IMR-90 (cell line): ENCODE measurements around the gene ZSCAN30. TPM values are rescaled to one million over a fixed set of nuclear protein-coding genes. Genes with fewer than 3 reads are reported as not detected.

Source experiments
- ATAC-seq: fragments of 200-7000 bp; cut with Tn5 transposase; 2 replicates; pipeline ENCODE4 v1.9.1; 2020; ENCODE audit warnings: low read depth, mild to moderate bottlenecking, moderate library complexity
- BruUV-seq: library from RNA; stranded (reverse); fragments of 400-500 nt; replicated peaks from 2 replicates; lab custom pipeline; 2021; lab: Mats Ljungman, UMichigan
- CTCF ChIA-PET: fragments of 300-600 bp; formaldehyde crosslinking; extraction: SDS; loops from one replicate; lab custom pipeline; 2021; ENCODE audit warnings: antibody characterized with exemption; lab: Yijun Ruan, JAX
- POLR2A ChIA-PET: fragments of 300-600 bp; sonication (Branson Sonifier 250); formaldehyde crosslinking; loops from one replicate; lab custom pipeline; 2022; ENCODE audit warnings: antibody characterized with exemption; ENCODE audit not compliant: unreplicated experiment; lab: Charles Lee
- DNase-seq: peaks from one replicate; pipeline ENCODE4 v3.0.0; 2013
- H2AFZ ChIP-seq: replicated peaks from 2 replicates; pipeline ENCODE3; 2013; ENCODE audit warnings: low read length, mild to moderate bottlenecking; ENCODE audit not compliant: poor library complexity
- H2AK5ac ChIP-seq: 2 replicates; pipeline ENCODE4 v1.6.1; 2013; ENCODE audit warnings: low read depth, low read length, inconsistent platforms
- H2AK9ac ChIP-seq: replicated peaks from 2 replicates; pipeline ENCODE3; 2013; ENCODE audit warnings: mild to moderate bottlenecking, low read depth, low read length, moderate library complexity; ENCODE audit not compliant: poor library complexity
- H2BK120ac ChIP-seq: 2 replicates; pipeline ENCODE4 v1.6.1; 2013; ENCODE audit warnings: low read depth, low read length, inconsistent platforms
- H2BK15ac ChIP-seq: 3 replicates; pipeline ENCODE4 v1.6.1; 2013; ENCODE audit warnings: low read depth, low read length, inconsistent platforms
- H2BK20ac ChIP-seq: 2 replicates; pipeline ENCODE4 v1.6.1; 2013; ENCODE audit warnings: low read depth, mild to moderate bottlenecking, inconsistent platforms, low read length, moderate library complexity
- H2BK5ac ChIP-seq: 2 replicates; pipeline ENCODE4 v1.6.1; 2013; ENCODE audit warnings: mild to moderate bottlenecking, low read depth, low read length, inconsistent platforms; ENCODE audit not compliant: poor library complexity, severe bottlenecking
- H3K14ac ChIP-seq: replicated peaks from 2 replicates; pipeline ENCODE4 v1.6.1; 2013; ENCODE audit warnings: low read depth, low read length, inconsistent platforms
- H3K18ac ChIP-seq: 2 replicates; pipeline ENCODE4 v1.6.1; 2013; ENCODE audit warnings: low read depth, low read length, control low read depth
- H3K23ac ChIP-seq: 2 replicates; pipeline ENCODE4 v1.6.1; 2013; ENCODE audit warnings: low read depth, low read length, inconsistent platforms
- H3K27ac ChIP-seq: 2 replicates; pipeline ENCODE4 v1.5.1; 2013; ENCODE audit warnings: mild to moderate bottlenecking, control low read depth, low read length; ENCODE audit not compliant: insufficient read depth
- H3K27me3 ChIP-seq: 2 replicates; pipeline ENCODE4 v1.6.1; 2013; ENCODE audit warnings: low read length; ENCODE audit not compliant: control insufficient read depth, insufficient read depth
- H3K36me3 ChIP-seq: 2 replicates; pipeline ENCODE4 v1.6.1; 2013; ENCODE audit warnings: low read length, mixed read lengths; ENCODE audit not compliant: control insufficient read depth, insufficient read depth
- H3K4ac ChIP-seq: 2 replicates; pipeline ENCODE4 v1.6.1; 2013; ENCODE audit warnings: low read depth, low read length, inconsistent platforms
- H3K4me1 ChIP-seq: 2 replicates; pipeline ENCODE4 v1.6.1; 2013; ENCODE audit warnings: low read length, mixed read lengths; ENCODE audit not compliant: control insufficient read depth, insufficient read depth
- H3K4me2 ChIP-seq: 2 replicates; pipeline ENCODE4 v1.6.1; 2013; ENCODE audit warnings: low read depth, mild to moderate bottlenecking, control low read depth, low read length, moderate library complexity
- H3K4me3 ChIP-seq: 2 replicates; pipeline ENCODE4 v1.5.1; 2013; ENCODE audit warnings: low read depth, mild to moderate bottlenecking, control low read depth, low read length, moderate library complexity; ENCODE audit not compliant: insufficient read depth
- H3K56ac ChIP-seq: 2 replicates; pipeline ENCODE4 v1.6.1; 2013; ENCODE audit warnings: low read length, inconsistent platforms; ENCODE audit not compliant: insufficient read depth; ENCODE audit errors: extremely low read depth
- H3K79me1 ChIP-seq, 2 experiments: 2 replicates each; pipeline ENCODE4 v1.6.1; 2013; ENCODE audit warnings: low read length in 2 of 2, inconsistent platforms in 1 of 2, low read depth in 1 of 2
- H3K9ac ChIP-seq: 2 replicates; pipeline ENCODE4 v1.6.1; 2013; ENCODE audit warnings: low read depth, low read length, control low read depth
- H3K9me1 ChIP-seq: 2 replicates; pipeline ENCODE4 v1.6.1; 2013; ENCODE audit warnings: low read length, inconsistent platforms; ENCODE audit not compliant: insufficient read depth
- H3K9me3 ChIP-seq: 2 replicates; pipeline ENCODE4 v1.6.1; 2013; ENCODE audit warnings: low read length; ENCODE audit not compliant: control insufficient read depth, insufficient read depth
- H4K20me1 ChIP-seq: 2 replicates; pipeline ENCODE4 v1.6.1; 2013; ENCODE audit warnings: low read length, inconsistent platforms; ENCODE audit not compliant: insufficient read depth
- H4K5ac ChIP-seq: 2 replicates; pipeline ENCODE4 v1.6.1; 2013; ENCODE audit warnings: mild to moderate bottlenecking, low read depth, low read length, control low read depth
- H4K8ac ChIP-seq, 2 experiments: 2 replicates each; pipeline ENCODE4 v1.6.1; 2013; ENCODE audit warnings: low read depth in 2 of 2, low read length in 2 of 2, control low read depth in 1 of 2, inconsistent platforms in 1 of 2
- H4K91ac ChIP-seq: 2 replicates; pipeline ENCODE4 v1.6.1; 2013; ENCODE audit warnings: low read depth, low read length, inconsistent platforms; ENCODE audit not compliant: insufficient read depth
- BHLHE40 ChIP-seq: fragments of 150-350 bp; IDR thresholded peaks from 2 replicates; pipeline ENCODE4 v1.6.1; 2016; ENCODE audit warnings: mild to moderate bottlenecking, low read depth, low read length
- CEBPB ChIP-seq: IDR thresholded peaks from 2 replicates; pipeline ENCODE4 v1.6.1; 2012; ENCODE audit warnings: low read depth, low read length, improper control_type of control experiment
- CHD1 ChIP-seq: IDR thresholded peaks from 2 replicates; pipeline ENCODE4 v1.6.1; 2012; ENCODE audit warnings: low read depth, low read length, improper control_type of control experiment
- CTCF ChIP-seq: conservative IDR thresholded peaks from 2 replicates; pipeline ENCODE4 v1.5.1; 2012; ENCODE audit warnings: mild to moderate bottlenecking, low read depth, low read length, improper control_type of control experiment
- ELK1 ChIP-seq: fragments of 150-350 bp; IDR thresholded peaks from 2 replicates; pipeline ENCODE4 v1.6.1; 2016; ENCODE audit warnings: low read depth, mild to moderate bottlenecking, low read length, moderate library complexity, borderline replicate concordance
- FOS ChIP-seq: fragments of 150-350 bp; IDR thresholded peaks from 2 replicates; pipeline ENCODE4 v1.6.1; 2016; ENCODE audit warnings: low read depth, low read length
- MAZ ChIP-seq: IDR thresholded peaks from 2 replicates; pipeline ENCODE4 v1.6.1; 2012; ENCODE audit warnings: low read depth, mild to moderate bottlenecking, low read length, improper control_type of control experiment, moderate library complexity, borderline replicate concordance
- MXI1 ChIP-seq: IDR thresholded peaks from 2 replicates; pipeline ENCODE4 v1.6.1; 2012; ENCODE audit warnings: low read depth, mild to moderate bottlenecking, low read length, moderate library complexity, borderline replicate concordance
- NFE2L2 ChIP-seq: fragments of 150-350 bp; IDR thresholded peaks from 2 replicates; pipeline ENCODE4 v1.6.1; 2016; ENCODE audit warnings: low read depth, mild to moderate bottlenecking, low read length
- POLR2A ChIP-seq: IDR thresholded peaks from 2 replicates; pipeline ENCODE4 v1.6.1; 2012; ENCODE audit warnings: mild to moderate bottlenecking, low read depth, low read length
- RAD21 ChIP-seq: IDR thresholded peaks from 2 replicates; pipeline ENCODE4 v1.6.1; 2012; ENCODE audit warnings: low read length, improper control_type of control experiment
- RCOR1 ChIP-seq: IDR thresholded peaks from 2 replicates; pipeline ENCODE4 v1.6.1; 2012; ENCODE audit warnings: mild to moderate bottlenecking, low read length, improper control_type of control experiment; ENCODE audit not compliant: insufficient replicate concordance
- RFX5 ChIP-seq: IDR thresholded peaks from 2 replicates; pipeline ENCODE4 v1.8.0; 2012; ENCODE audit warnings: low read depth, mild to moderate bottlenecking, low read length, moderate library complexity
- SMC3 ChIP-seq: fragments of 150-350 bp; IDR thresholded peaks from 2 replicates; pipeline ENCODE4 v1.6.1; 2016; ENCODE audit warnings: low read depth, mild to moderate bottlenecking, antibody characterized with exemption, low read length, moderate library complexity
- USF2 ChIP-seq: fragments of 150-350 bp; IDR thresholded peaks from 2 replicates; pipeline ENCODE4 v1.6.1; 2017; ENCODE audit warnings: mild to moderate bottlenecking, antibody characterized with exemption, low read length, low read depth
- WGBS, 2 experiments: methylation state at CpG; one replicate each; pipeline versions ENCODE4 v1.1.5 to v1.1.7; 2013; ENCODE audit warnings: missing lambda C conversion rate in 2 of 2; ENCODE audit not compliant: insufficient read length in 1 of 2; ENCODE audit errors: extremely low coverage in 2 of 2; 5-methylcytosine and 5-hydroxymethylcytosine counted together
- dilution Hi-C: fragments of 300-500 bp; cut with HindIII; formaldehyde crosslinking; loops from one replicate; pipeline ENCODE4 v1.14.3; 2018; ENCODE audit warnings: low sequenced_read_pairs; ENCODE audit not compliant: unreplicated experiment
- in situ Hi-C: fragments of 300-500 bp; cut with MboI; formaldehyde crosslinking; loops from 3 replicates; pipeline ENCODE4 v1.14.3; 2019; ENCODE audit warnings: low sequenced_read_pairs, inconsistent platforms, mixed read lengths
- intact Hi-C: fragments of 100-400 bp; cut with micrococcal nuclease; formaldehyde crosslinking; loops from 2 replicates; pipeline ENCODE4 v1.10.0; 2022
- polyA plus RNA-seq, 3 experiments: library from polyadenylated mRNA; depleted of rRNA; stranded (reverse); fragments of >200 nt; gene quantifications; 2 replicates each; pipeline ENCODE4 v1.2.3, GENCODE V29; 2012; ENCODE audit warnings: low replicate concordance in 1 of 3
- total RNA-seq: library from RNA; depleted of rRNA; stranded (reverse); fragments of >200 nt; gene quantifications from 2 replicates; pipeline ENCODE4 v1.2.3, GENCODE V29; 2012

ZSCAN30 gene
- total and polyA plus RNA-seq, 2 of the 4 experiments (the other 2 are of a cell fraction): 9.9 to 17.7 TPM

GRCh38 chr18:35220424-35220823 is 69.6 kb downstream of the ZSCAN30 start:
- no peak overlapping the region for H3K27ac ChIP-seq
- ATAC-seq (no peak), DNase-seq (no peak)
- 38% methylated on average over 4 of the region's 6 CpGs; no CpG with 5 or more reads in 1 of the 2 experiments for WGBS, 2 experiments
- H3K4ac ChIP-seq: no peak overlapping the region
- BruUV-seq: no TSS peak
- no peak overlapping the region for H4K8ac ChIP-seq
- no peak overlapping the region for H3K4me2 ChIP-seq
- H3K9me3 ChIP-seq: no peaks in the 10 kb centered on the region
- CTCF ChIA-PET: no interaction called here
- intact Hi-C loops (no loop called here), in situ Hi-C loops (no loop called here), dilution Hi-C loops (no loop called here)
- no peak overlapping the region for H2BK20ac ChIP-seq
- no peaks in the 10 kb centered on the region; the same call in none of the 2 replicates for H3K27me3 ChIP-seq
- H3K79me1 ChIP-seq: no peaks in the 10 kb centered on the region
- no peaks in the 10 kb centered on the region for H3K9me1 ChIP-seq
- no peak overlapping the region for H2BK120ac ChIP-seq
- no peak overlapping the region for H2AK5ac ChIP-seq
- H2BK5ac ChIP-seq: no peak overlapping the region
- H3K14ac ChIP-seq: no peak overlapping the region
- no peak overlapping the region for H2AK9ac ChIP-seq
- H4K5ac ChIP-seq: no peak overlapping the region
- no peak overlapping the region for H4K91ac ChIP-seq
- H3K36me3 ChIP-seq: no peaks in the 10 kb centered on the region
- H3K9ac ChIP-seq: no peak overlapping the region
- TF ChIP-seq POLR2A (no peak), SMC3 (no peak), RCOR1 (no peak), CEBPB (no peak), ELK1 (no peak), NFE2L2 (no peak), USF2 (no peak), MXI1 (no peak), BHLHE40 (no peak), MAZ (no peak), CHD1 (no peak), RAD21 (no peak), RFX5 (no peak), CTCF (no peak), FOS (no peak)
- H3K23ac ChIP-seq: no peak overlapping the region
- no peak overlapping the region for H3K4me3 ChIP-seq
- POLR2A ChIA-PET: no interaction called here
- no peak overlapping the region for H2BK15ac ChIP-seq
- H4K20me1 ChIP-seq: no peaks in the 10 kb centered on the region
- H2AFZ ChIP-seq: no peak overlapping the region
- H3K56ac ChIP-seq: no peak overlapping the region
- no peak overlapping the region for H3K18ac ChIP-seq
- H3K4me1 ChIP-seq: no peaks in the 10 kb centered on the region
